Right atrium auricular region (tissue), 2 donors: ENCODE measurements around the gene DNM3. TPM values are rescaled to one million over a fixed set of nuclear protein-coding genes. Genes with fewer than 3 reads are reported as not detected.

ENCODE experiments used
- DNase-seq: peaks from one replicate; pipeline ENCODE4 v3.0.0-alpha.2; 2019; ENCODE audit warnings: low spot score
- H3K27ac ChIP-seq, 2 donors: fragments of 200-600 bp; sonication (generic); 1 replicate in 1 of 2; 2 replicates in 1 of 2; pipeline ENCODE4 v1.5.1; 2016 to 2019
- H3K27me3 ChIP-seq, 2 donors: fragments of 200-600 bp; sonication (generic); one replicate each; pipeline versions ENCODE4 v1.5.1 to v1.6.0; 2017 to 2019
- H3K36me3 ChIP-seq: fragments of 200-600 bp; sonication (generic); one replicate; pipeline ENCODE4 v1.5.1; 2016
- H3K4me1 ChIP-seq, 2 donors: fragments of 200-600 bp; sonication (generic); one replicate each; pipeline versions ENCODE4 v1.5.1 to v1.6.0; 2017 to 2019
- H3K4me3 ChIP-seq, 2 donors: fragments of 200-600 bp; sonication (generic); 1 replicate in 1 of 2; 2 replicates in 1 of 2; pipeline ENCODE4 v1.5.1; 2017 to 2019; ENCODE audit warnings: mild to moderate bottlenecking in 1 of 2, moderate library complexity in 1 of 2
- H3K9me3 ChIP-seq, 2 donors: fragments of 200-600 bp; sonication (generic); one replicate each; pipeline ENCODE4 v1.5.1; 2019
- CTCF ChIP-seq, 2 donors: fragments of 200-600 bp; sonication (generic); IDR thresholded peaks; one replicate each; pipeline ENCODE4 v1.5.1; 2019; ENCODE audit warnings: antibody characterized with exemption in 2 of 2
- total RNA-seq, 2 donors: library from RNA; depleted of rRNA; stranded (reverse); fragments of >200 nt; gene quantifications; one replicate each; pipeline ENCODE4 v1.1.0, GENCODE V29; 2016

The DNM3 gene
- total RNA-seq, 2 donors from 2014 or later, result 1.0 to 1.6 TPM

GRCh38 chr1:172269084-172269483, 427.8 kb downstream of the DNM3 start:
- no peak for TF ChIP-seq CTCF (IDR thresholded peaks at IDR 0.05)
- Histone ChIP-seq H3K4me3 (no peak overlapping the region), H3K4me1 (no peaks in the 10 kb centered on the region), H3K27ac (no peak overlapping the region), H3K36me3 (no peaks in the 10 kb centered on the region), H3K9me3 (no peaks in the 10 kb centered on the region), H3K27me3 (no peaks in the 10 kb centered on the region)
- no peak for DNase-seq

- H3K27ac ChIP-seq, result no peak overlapping the region
Measured at GRCh38 chr1:172269644-172270043, 428.3 kb downstream of the DNM3 start.

GRCh38 chr1:172270605-172271004, 429.3 kb downstream of the DNM3 start:
- Histone ChIP-seq H3K4me3 (no peak overlapping the region), H3K9me3 (no peaks in the 10 kb centered on the region), H3K36me3 (no peaks in the 10 kb centered on the region), H3K4me1 (no peaks in the 10 kb centered on the region), H3K27ac (no peak overlapping the region), H3K27me3 (no peaks in the 10 kb centered on the region)
- DNase-seq, result no peak
- TF ChIP-seq CTCF (IDR thresholded peaks at IDR 0.05), result no peak

More at GRCh38 chr1:172269644-172270043, 428.3 kb downstream of the DNM3 start:
- H3K4me1 ChIP-seq, result no peaks in the 10 kb centered on the region
- H3K9me3 ChIP-seq, result no peaks in the 10 kb centered on the region
- no peaks in the 10 kb centered on the region for H3K36me3 ChIP-seq
- no peak overlapping the region for H3K4me3 ChIP-seq
- no peaks in the 10 kb centered on the region for H3K27me3 ChIP-seq
- no peak for TF ChIP-seq CTCF (IDR thresholded peaks at IDR 0.05)
- no peak for DNase-seq

- no peak for DNase-seq
- H3K27ac ChIP-seq, result no peak overlapping the region
- no peak overlapping the region for H3K4me3 ChIP-seq
- no peaks in the 10 kb centered on the region for H3K9me3 ChIP-seq
- no peaks in the 10 kb centered on the region for H3K4me1 ChIP-seq
- no peak for TF ChIP-seq CTCF (IDR thresholded peaks at IDR 0.05)
- H3K36me3 ChIP-seq, result no peaks in the 10 kb centered on the region
- no peaks in the 10 kb centered on the region for H3K27me3 ChIP-seq
Measured at GRCh38 chr1:172272087-172272486, 430.8 kb downstream of the DNM3 start.

- no peaks in the 10 kb centered on the region for H3K4me1 ChIP-seq
- DNase-seq, result no peak
- H3K4me3 ChIP-seq, result no peak overlapping the region
- no peaks in the 10 kb centered on the region for H3K27me3 ChIP-seq
- no peaks in the 10 kb centered on the region for H3K36me3 ChIP-seq
- H3K9me3 ChIP-seq, result no peaks in the 10 kb centered on the region
- TF ChIP-seq CTCF (IDR thresholded peaks at IDR 0.05), result no peak
- H3K27ac ChIP-seq, result no peak overlapping the region
Measured at GRCh38 chr1:172273647-172274396, 432.5 kb downstream of the DNM3 start.

- TF ChIP-seq CTCF (IDR thresholded peaks at IDR 0.05), result no peak
- Histone ChIP-seq H3K4me1 (no peaks in the 10 kb centered on the region), H3K27me3 (no peaks in the 10 kb centered on the region), H3K36me3 (no peaks in the 10 kb centered on the region), H3K4me3 (no peak overlapping the region), H3K9me3 (no peaks in the 10 kb centered on the region), H3K27ac (no peak overlapping the region)
- no peak for DNase-seq
Measured at GRCh38 chr1:172275478-172275877, 434.2 kb downstream of the DNM3 start.
